ENCODE results near the gene COL27A1.

Gene COL27A1

DNA sequence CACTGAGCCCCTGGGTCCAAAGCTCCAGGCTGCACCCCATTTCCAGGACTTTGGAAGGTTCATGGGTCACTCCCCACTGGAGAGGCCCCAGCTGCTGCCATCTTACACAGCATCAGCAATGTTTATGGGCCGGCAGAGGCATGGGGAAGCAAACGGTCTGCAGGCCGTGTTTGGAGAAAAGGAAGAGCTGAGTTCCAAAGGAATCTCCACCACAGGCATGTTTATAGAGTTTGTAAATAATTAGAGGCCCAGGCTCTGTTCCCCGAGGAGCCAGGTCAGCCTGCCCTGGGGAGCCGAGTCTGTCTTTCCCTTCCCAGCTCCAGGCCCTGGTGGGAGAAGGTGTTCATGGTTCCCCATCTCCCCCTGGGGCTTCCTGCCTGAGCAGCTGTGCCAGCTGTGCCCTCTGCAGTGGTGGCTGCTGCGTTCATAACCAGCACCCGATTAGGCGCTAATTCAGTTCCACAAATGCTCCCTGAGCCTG lies 64.8 kb downstream of the COL27A1 start:
- TF ChIP-seq, protein P1, sequence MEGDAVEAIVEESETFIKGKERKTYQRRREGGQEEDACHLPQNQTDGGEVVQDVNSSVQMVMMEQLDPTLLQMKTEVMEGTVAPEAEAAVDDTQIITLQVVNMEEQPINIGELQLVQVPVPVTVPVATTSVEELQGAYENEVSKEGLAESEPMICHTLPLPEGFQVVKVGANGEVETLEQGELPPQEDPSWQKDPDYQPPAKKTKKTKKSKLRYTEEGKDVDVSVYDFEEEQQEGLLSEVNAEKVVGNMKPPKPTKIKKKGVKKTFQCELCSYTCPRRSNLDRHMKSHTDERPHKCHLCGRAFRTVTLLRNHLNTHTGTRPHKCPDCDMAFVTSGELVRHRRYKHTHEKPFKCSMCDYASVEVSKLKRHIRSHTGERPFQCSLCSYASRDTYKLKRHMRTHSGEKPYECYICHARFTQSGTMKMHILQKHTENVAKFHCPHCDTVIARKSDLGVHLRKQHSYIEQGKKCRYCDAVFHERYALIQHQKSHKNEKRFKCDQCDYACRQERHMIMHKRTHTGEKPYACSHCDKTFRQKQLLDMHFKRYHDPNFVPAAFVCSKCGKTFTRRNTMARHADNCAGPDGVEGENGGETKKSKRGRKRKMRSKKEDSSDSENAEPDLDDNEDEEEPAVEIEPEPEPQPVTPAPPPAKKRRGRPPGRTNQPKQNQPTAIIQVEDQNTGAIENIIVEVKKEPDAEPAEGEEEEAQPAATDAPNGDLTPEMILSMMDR (IDR thresholded peaks at IDR 0.05; ENCODE audit: control extremely low read depth, extremely low read depth, low read depth, missing control alignments), result no peak
- ChIA-PET CTCF (interaction anchor here (1.2 kb wide), 1 partner anchor 71 kb away, joined by 3 read pairs; no protein-coding TSS in a partner anchor), POLR2A (no interaction called here)
- DNase-seq (ENCODE audit: extremely low spot score), result no peak

DNA sequence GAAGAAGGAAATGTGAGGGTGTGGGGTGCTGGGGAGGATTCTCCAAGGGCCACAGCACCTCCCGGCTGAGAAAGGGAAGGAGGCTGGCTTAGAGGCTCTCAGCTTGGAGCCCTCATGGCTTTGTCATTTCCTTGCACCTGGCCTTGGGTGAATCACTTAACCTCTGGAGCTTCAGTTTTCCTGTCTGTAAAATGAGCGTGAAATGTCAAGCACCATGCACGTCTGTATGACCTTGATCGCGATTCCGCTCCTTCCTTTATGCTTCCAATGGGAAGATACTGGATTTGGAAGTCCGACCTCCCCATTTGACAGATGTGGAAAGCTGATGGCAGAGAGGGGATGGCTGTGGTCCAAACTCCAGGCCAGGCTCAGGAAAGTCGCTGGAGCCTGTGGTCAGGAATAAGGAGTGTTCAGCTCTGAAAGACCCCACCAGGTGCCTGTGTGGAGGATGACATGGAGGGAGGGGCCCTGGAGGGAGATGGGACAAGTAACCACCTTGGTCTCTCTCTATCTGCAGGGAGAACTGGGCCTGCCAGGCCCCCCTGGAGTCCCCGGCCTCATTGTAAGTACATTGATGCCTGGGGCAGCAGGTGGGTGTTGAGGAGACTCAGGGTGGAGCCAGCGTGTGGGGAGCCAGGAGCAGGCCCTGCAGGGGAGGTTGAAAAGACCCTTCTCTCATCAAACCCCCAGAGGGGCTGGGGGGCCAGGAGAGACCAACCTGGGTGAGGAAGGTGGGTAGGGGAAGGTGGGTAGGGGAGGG lies 66.5 kb downstream of the COL27A1 start:
- TF ChIP-seq, protein P1 (IDR thresholded peaks at IDR 0.05; ENCODE audit: control extremely low read depth, extremely low read depth, low read depth, missing control alignments), result no peak
- POLR2A ChIA-PET, result no interaction called here
- DNase-seq (ENCODE audit: extremely low spot score), result no peak

DNA sequence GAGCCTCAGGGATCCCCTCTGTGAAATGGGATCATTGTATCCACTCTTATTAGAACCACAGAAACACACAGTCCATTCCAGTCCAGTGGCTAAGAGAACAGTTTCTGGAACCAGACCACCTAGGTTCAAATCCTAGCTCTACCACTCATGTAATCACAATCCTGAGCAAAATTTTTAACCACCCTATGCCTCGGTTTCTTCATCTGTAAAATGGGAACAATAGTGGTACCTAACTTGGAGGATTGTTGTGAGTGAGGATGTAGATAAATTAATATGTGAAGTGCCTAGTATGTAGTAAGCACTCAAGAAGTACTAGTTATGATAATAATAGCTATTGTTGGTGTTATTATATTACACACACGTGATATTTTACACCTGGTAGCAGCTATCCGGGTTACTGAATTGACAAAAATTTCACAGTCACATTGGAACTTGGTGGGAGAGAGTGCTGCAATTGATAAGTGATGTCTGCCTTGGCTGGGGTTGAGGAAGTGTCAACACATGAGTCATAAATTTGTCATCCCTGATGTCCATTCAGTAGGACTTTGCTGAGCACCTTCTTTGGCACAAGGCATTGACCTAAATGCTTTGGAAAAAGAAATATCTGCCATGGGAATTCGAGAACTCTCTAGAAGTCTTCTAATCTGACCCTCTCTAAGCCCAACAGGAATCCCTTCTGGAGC lies 68.4 kb downstream of the COL27A1 start:
- no peak for DNase-seq (ENCODE audit: extremely low spot score)
- CTCF ChIA-PET, result interaction anchor here (0.9 kb wide), 1 partner anchor 60 kb away, joined by 3 read pairs; no protein-coding TSS in a partner anchor

More for the DNA sequence above, 66.5 kb downstream of the COL27A1 start:
- CTCF ChIA-PET, result no interaction called here

DNA sequence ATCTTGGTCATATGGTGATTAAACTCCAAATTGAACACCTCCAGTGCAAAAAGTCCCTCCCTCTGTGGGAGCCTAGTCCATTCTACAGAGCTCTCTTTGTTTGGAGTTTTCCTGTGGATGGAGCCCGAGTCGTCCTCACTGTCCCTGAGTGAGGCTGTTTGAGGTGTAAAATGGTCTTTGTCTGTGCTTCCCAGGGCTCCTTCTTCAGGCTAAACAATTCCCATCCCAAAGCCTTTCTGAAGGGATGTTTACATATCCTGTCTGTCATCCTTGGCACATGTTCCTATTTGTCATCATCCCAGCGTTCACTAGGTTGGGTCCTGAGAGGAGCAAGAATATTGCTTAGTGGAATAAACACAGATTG lies 68.9 kb downstream of the COL27A1 start:
- ChIA-PET CTCF (interaction anchor here (0.9 kb wide), 1 partner anchor 61 kb away, joined by 3 read pairs; no protein-coding TSS in a partner anchor), POLR2A (no interaction called here)
- no peak for DNase-seq (ENCODE audit: extremely low spot score)
- TF ChIP-seq, protein P1 (IDR thresholded peaks at IDR 0.05; ENCODE audit: control extremely low read depth, extremely low read depth, low read depth, missing control alignments), result no peak

More for the DNA sequence above, 68.4 kb downstream of the COL27A1 start:
- POLR2A ChIA-PET, result no interaction called here
- TF ChIP-seq, protein P1 (IDR thresholded peaks at IDR 0.05; ENCODE audit: control extremely low read depth, extremely low read depth, low read depth, missing control alignments), result no peak

DNA sequence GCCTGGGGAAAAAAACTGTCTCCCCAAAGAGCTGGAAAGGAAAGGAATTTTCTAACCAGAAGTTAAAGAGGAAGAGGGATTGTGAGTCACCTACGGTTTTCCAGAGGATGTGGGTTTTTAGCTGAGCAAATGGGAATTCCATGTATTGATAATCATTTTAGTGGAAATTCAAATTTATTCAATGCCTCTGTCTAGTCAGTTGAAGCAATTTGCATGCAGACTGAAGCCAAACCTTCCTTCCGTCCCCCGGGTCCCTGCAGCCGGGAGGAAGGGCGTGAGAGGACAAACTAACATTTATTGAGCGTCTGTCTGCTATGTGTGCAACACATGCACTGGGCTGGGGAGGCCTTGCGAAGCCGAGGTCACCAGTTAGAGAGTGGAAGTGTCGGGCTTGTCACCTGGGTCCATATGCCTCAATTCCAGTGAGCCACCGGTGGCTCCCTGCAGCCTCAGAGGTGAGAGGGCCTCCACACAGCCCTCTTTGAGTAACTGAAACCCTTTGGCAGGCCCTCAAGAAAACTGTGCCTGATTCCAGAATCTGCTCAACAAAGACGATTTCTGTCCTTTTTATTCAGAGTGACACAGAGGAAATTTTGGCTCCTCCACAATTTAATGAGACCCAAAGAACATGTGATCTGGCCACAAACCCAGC lies 70.3 kb downstream of the COL27A1 start:
- no peak for DNase-seq (ENCODE audit: extremely low spot score)
- TF ChIP-seq, protein P1 (IDR thresholded peaks at IDR 0.05; ENCODE audit: control extremely low read depth, extremely low read depth, low read depth, missing control alignments), result no peak
- POLR2A ChIA-PET, result no interaction called here
- CTCF ChIA-PET, result no interaction called here

DNA sequence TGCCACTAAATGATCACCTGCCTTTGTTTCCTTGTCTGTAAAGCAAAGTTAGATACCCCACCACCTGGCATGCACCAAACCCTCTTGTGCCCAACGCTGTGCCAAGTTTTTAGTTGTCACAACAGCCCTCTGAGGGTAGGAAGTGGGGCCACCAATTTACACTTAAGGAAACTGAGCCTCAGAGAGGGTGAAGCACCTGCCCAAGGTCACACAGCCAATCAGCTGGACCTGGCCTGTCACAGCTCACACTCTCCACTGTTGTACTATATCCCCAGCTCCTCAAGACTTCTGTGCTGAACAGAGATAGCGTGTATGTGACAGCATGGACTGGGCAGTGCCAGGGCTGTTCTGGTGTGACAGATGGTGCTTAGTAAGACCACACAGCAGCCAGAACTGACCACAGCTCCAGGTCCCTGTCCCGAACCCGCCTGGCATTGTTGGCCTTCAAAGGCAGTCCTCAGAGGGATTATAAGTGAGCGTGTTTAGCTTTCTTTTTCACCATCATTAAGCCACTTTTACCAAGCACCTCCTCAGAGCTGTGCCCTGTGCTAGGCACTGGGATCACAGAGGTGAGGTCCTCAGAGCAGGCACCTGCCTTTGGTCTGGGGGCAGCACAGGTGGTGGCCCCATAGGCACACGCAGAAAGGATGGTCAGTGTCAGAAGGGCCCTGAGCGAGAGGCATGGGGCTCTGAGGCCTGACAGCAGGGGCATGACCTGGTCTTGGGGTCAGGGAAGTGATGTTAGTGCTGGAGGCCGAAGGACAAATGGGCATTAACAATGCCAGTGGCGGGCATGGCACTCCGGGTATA lies 71.1 kb downstream of the COL27A1 start:
- ChIA-PET CTCF (no interaction called here), POLR2A (no interaction called here)
- TF ChIP-seq, protein P1 (IDR thresholded peaks at IDR 0.05; ENCODE audit: control extremely low read depth, extremely low read depth, low read depth, missing control alignments), result no peak
- DNase-seq (ENCODE audit: extremely low spot score), result no peak
